Measurements from ENCODE around the gene CDK14. TPM values are rescaled to one million over a fixed set of nuclear protein-coding genes. Genes with fewer than 3 reads are reported as not detected.
A peak's percentile ranks its signal among the peaks of the same experiment; 100 is the strongest.

The CDK14 gene
- total RNA-seq, 1 donor from 2014 or later, result 19.7 TPM

GRCh38 chr7:90677486-90678404 is 81.6 kb downstream of the CDK14 start:
- no peak for DNase-seq (ENCODE audit: low read depth)

GRCh38 chr7:90678986-90679385 is 82.9 kb downstream of the CDK14 start:
- peak; percentile 46 for DNase-seq (ENCODE audit: low read depth)

- no peak for DNase-seq (ENCODE audit: low read depth)
Observed at GRCh38 chr7:90680484-90680883, 84.4 kb downstream of the CDK14 start.

- DNase-seq (ENCODE audit: low read depth), result peak; percentile 22
Observed at GRCh38 chr7:90681336-90682022, 85.4 kb downstream of the CDK14 start.

GRCh38 chr7:90686146-90686545 is 90.0 kb downstream of the CDK14 start:
- no peak for DNase-seq (ENCODE audit: low read depth)

- DNase-seq (ENCODE audit: low read depth), result no peak
Observed at GRCh38 chr7:90688810-90689209, 92.7 kb downstream of the CDK14 start.

- no peak for DNase-seq (ENCODE audit: low read depth)
Observed at GRCh38 chr7:90689260-90689659, 93.1 kb downstream of the CDK14 start.

GRCh38 chr7:90690159-90690858 is 94.2 kb downstream of the CDK14 start:
- DNase-seq (ENCODE audit: low read depth), result no peak

GRCh38 chr7:90692396-90692795 is 96.3 kb downstream of the CDK14 start:
- no peak for DNase-seq (ENCODE audit: low read depth)

GRCh38 chr7:90692947-90693346 is 96.8 kb downstream of the CDK14 start:
- no peak for DNase-seq (ENCODE audit: low read depth)

GRCh38 chr7:90693939-90694338 is 97.8 kb downstream of the CDK14 start:
- DNase-seq (ENCODE audit: low read depth), result no peak

GRCh38 chr7:90698616-90699015 is 102.5 kb downstream of the CDK14 start:
- DNase-seq (ENCODE audit: low read depth), result no peak

- DNase-seq (ENCODE audit: low read depth), result no peak
Observed at GRCh38 chr7:90701021-90701420, 104.9 kb downstream of the CDK14 start.

GRCh38 chr7:90701771-90702170 is 105.7 kb downstream of the CDK14 start:
- DNase-seq (ENCODE audit: low read depth), result no peak

- DNase-seq (ENCODE audit: low read depth), result no peak
Observed at GRCh38 chr7:90705391-90706071, 109.4 kb downstream of the CDK14 start.

GRCh38 chr7:90706072-90706716 is 110.1 kb downstream of the CDK14 start:
- DNase-seq (ENCODE audit: low read depth), result no peak

- peak; percentile 64 for DNase-seq (ENCODE audit: low read depth)
Observed at GRCh38 chr7:90708841-90709317, 112.8 kb downstream of the CDK14 start.

GRCh38 chr7:90709501-90710465 is 113.7 kb downstream of the CDK14 start:
- DNase-seq (ENCODE audit: low read depth), result peak; percentile 40

- DNase-seq (ENCODE audit: low read depth), result no peak
Observed at GRCh38 chr7:90710466-90710850, 114.3 kb downstream of the CDK14 start.
